Activated CD4-positive, alpha-beta T cell treated with anti-CD3 and anti-CD28 coated beads, Interleukin-2, Interleukin-6, amounts not matched to agents 100 ng/mL and 50 ng/mL, durations not matched to agents 16 hours and 8 hours (primary cell): ENCODE results near the gene RUNX1.

Experiments
- DNase-seq: peaks from one replicate; pipeline ENCODE4 v3.0.0-alpha.2; 2020

Gene RUNX1

DNA sequence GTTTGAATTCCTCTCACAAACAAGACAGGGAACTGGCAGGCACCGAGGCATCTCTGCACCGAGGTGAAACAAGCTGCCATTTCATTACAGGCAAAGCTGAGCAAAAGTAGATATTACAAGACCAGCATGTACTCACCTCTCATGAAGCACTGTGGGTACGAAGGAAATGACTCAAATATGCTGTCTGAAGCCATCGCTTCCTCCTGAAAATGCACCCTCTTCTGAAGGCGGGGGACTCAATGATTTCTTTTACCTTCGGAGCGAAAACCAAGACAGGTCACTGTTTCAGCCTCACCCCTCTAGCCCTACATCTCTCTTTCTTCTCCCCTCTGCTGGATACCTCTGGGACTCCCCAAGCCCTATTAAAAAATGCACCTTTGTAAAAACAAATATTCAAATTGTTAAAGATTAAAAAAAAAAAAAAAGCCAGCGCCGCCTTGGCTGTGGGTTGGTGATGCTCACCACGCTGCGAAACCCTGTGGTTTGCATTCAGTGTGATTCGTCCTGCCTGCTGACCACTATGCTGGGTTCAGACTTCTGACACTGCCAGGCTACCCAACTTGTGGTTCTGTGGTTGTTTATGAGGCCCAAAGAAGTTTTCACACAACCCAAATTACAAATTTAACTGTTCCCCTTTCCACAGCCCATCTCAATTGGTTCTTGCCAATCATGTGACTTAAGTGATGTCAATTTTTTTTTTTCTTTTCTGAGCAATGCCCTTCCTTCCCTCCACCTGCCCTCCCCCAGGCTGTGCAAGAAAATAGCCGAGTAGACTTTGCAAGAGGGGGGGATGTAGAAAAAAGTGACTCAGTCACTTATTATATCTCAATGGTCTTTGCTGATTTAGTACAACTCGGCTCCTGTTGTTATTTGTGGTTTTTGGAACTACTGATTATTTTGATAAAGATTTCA lies at the start of gene RUNX1:
RUNX1 (minus strand) TSS at position 597 of the 912 bp plus-strand sequence.
- peak; percentile 94 for DNase-seq

DNA sequence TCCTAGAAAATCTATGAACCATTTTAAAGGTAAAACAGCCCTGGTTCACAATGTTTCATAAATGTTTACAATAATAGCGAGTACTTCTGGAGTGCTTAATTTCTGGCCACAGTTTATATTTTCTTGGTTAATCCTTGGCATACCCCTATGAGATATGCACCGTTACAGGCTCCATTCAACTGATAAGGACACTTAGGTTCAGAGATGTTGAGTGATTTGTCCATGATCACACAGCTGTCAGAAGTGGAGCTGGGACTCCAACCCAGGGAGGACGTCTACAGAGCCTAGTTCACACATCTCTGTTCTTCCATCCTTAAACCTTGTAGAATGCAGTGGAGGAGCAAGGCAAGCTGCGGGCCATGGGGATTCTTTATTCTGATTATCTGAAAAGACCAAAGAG lies 48.4 kb upstream of the RUNX1 start:
- no peak for DNase-seq

DNA sequence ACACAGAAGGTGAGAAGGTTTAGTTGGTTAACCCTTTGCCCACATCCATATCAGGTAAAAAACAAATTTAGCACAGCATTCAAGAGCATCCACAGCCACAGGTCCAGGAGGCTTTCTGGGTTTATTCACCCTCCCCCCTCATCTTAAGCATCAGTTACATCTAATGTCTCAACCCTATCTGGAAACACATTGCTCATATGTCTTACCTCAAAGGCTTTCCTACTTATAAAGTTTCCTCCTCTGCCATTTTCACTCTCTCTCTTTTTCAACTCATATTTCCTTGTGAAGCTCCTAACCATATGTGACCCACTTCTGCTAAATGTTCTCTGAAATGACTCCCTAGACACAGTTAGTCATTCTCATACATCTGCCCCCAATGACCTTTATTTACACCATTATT lies 47.9 kb upstream of the RUNX1 start:
- peak; percentile 37 for DNase-seq

DNA sequence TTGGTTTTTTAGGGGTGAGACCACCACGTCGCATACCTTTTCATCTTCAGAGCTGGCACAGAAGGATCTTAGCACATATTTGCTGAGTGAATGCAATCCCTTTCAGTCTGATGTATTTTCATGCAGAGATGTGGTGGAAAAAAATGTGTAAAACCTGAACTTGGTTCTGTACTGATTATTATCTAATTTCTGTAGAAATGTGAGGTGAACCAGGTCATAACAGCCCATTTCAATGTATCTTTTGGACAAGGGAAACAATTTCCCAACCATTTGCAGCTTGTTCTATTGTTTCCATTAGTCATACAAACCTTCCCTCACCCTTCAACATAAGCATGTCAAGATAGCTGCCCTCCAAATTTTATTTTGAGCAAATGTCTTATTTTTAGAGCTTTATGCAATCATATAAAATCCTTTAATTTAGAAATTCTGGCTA lies 46.8 kb upstream of the RUNX1 start:
- peak; percentile 32 for DNase-seq

DNA sequence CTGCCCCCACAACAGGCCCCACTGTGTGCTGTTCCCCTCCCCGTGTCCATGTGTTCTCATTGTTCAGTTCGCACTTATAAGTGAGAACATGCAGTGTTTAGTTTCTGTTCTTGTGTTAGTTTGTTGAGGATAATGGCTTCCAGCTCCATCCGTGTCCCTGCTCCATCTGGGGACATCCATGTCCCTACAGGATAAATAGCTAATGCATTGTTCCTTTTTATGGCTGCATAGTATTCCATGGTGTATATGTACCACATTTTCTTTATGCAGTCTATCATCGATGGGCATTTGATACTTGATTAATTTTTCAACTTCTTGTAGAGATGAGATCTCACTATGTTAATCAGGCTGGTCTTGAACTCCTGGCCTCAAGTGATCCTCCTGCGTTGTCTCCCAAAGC lies 44.4 kb upstream of the RUNX1 start:
- DNase-seq = no peak

DNA sequence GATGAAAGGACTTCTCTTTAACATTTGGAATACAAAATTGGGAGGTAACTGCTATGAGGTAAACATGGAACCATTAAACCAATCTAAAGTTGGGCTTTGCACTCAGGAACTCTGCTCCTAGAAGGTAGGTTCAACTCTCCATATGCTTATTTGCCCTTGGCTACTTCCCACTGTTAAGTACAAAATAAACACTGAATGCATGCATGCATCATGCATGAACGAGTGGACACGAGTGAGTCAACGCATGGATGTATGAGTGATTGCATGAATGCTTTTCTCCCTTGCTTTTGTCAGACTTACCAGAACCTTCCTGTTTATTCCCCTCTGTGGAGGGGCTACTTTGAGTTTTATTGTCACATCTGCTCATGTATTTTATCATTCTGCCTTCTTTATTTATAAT lies 42.4 kb upstream of the RUNX1 start:
- no peak for DNase-seq

DNA sequence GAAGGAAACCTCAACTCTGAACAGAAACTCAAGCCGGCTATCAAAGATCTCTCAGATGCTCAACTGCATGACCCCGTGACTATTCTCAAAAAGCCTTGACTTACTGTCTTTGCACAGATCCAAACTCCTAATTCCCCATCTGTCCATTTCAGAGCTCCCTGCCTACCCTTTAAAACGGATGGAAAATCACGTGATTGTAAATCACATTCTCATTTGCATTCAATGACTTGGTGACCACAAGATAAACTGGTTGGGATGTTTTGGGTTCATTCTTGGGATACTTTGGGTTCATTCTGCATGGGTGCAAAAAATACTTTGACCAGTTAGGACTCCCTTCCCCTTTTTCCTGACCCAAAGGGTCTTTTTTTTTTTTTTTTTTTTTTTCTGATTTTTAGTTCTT lies 41.3 kb upstream of the RUNX1 start:
- no peak for DNase-seq

DNA sequence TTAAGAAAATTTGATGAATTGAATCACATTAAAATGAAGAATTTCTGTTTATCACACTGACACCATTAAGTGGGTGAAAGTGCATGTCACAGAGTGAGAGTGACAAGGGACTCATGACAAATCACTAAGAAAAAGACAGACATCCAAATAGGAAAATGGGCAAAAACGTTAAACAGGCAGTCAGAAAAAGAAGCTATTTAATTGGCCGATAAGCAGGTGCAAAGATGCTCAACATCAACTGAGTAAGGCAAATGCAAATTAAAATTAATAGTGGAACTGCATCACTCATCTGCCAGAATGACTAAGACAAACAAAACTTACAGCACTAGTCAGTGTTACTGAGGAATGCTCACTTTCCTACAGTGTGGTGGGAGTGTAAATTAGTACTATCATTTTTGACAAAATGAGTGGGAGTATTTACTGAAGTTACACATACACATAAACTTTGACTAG lies 39.2 kb upstream of the RUNX1 start:
- peak; percentile 63 for DNase-seq

DNA sequence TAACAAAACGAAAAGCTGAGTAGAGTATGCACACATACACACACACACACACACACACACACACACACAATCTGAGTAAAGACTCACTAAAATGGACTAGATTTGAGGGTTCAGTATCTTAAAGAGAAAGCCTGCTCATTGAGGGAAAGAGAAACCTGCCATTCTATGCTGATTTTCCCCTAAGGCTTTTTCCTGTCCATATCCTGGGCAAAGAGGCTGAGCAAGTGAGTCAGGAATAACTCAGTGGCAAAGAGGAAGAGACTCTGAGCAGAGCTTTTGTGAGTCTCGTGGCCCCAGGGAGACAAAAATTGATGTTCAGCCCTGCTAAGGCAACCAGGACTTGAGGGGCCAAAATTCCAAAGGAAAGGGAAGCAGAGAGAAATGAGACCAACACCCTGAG lies 37.3 kb upstream of the RUNX1 start:
- no peak for DNase-seq

DNA sequence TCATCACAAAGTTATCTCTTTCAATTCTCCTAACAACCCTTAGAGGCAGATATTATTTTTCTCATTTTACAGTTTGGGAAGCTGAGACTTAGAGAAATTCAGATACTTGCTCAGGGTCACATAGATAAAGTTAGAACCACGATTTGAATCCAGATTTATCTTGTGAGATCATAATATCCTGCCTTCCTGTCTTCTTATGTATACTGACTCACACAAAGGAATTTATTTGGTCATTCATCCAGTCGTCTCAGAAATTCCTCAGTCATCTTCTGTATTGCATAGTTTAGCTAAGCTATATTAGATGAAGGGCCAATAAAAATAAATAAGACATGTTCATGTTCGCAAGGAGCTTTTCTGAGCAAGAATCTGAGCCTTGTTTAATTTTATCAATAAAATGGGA lies 35.8 kb upstream of the RUNX1 start:
- no peak for DNase-seq

DNA sequence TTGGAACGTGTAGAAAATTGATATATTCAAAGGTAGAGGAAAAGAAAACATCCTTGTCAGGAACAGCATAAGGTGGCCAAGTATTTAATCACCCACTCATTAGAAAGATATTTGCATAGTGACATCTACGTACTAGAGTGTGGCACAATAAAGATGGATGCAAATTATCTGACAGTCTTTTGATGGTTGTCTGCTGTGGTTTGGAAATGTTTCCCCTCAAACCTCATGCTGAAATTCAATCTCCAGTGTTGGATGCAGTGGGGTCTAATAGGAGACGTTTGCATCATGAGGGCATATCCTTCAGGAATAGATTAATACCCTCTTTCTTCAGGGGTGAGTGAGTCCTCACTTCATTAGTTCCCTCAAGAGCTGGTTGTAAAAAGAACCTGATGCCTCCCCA lies 34.1 kb upstream of the RUNX1 start:
- no peak for DNase-seq

DNA sequence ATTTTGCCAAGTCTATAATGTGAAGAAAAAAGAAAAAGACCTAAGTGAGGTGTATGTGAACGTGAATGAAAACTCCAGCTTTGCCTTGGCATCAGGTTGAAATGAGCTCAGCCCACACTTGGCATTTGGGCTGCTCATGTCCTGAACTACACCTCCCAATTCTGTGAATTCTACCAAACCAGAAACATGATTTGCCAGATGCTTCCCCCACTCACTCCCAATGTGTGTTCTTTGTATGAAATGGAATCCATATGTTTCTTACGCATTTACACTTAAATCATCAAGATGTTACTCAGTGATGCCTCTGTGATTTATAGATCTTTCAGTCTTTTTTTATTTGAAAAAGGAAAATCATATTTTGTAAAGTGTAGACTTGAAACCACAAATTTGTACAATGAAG lies 32.8 kb upstream of the RUNX1 start:
- no peak for DNase-seq

DNA sequence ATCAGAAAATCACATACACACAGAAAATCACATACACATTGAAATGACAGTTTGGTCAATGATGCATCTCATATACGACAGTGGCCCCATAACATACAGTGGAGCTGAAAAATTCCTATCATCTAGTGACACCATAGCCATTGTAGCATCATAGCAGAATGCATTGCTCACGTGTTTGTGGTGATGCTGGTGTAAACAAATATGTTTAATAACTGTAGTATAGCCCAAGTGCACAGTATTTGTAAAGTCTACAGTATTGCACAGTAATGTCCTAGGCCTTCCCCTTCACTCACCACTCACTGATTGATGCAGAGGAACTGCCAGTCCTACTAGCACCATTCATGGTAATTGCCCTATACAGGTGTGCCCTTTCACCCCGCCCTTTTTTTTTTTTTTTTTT lies 30.1 kb upstream of the RUNX1 start:
- DNase-seq = no peak

DNA sequence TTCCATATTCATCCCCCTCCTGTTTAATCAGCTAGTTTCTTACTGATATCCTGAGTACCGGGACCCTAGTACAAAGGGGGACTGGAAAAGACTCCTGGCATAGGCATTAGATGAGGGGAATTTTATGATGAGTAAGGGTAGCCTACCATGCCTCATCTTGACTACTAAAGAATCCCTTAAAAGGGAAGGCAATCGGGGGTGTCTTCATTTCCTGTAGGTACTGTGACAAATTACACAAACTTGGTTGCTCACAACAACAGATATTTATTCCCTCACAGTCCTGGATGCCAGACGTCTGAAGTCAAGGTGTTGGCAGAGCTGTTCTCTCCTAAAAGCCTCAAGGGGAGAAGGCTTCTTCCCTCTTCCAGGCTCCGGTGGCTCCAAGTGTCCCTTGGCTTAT lies 28.9 kb upstream of the RUNX1 start:
- no peak for DNase-seq

DNA sequence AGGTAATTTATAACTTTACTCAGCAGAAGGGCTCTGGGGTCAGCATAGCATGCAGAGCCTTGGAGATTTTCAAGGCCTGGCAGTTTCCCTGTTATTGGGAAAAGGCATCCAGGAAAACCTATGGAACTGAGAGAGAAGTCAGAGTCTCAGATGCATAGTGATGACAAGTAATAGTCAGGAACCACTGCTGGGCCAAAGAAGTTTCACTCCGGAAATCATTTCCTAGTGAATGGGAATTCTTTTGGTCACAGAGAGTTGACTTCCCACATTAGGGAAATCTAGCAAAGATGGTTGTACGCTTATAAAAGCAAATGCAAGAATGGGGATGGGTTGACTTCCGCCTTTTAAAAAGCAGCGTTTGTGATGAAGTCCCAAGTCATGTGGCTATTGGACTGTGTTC lies 28.4 kb upstream of the RUNX1 start:
- DNase-seq = no peak

DNA sequence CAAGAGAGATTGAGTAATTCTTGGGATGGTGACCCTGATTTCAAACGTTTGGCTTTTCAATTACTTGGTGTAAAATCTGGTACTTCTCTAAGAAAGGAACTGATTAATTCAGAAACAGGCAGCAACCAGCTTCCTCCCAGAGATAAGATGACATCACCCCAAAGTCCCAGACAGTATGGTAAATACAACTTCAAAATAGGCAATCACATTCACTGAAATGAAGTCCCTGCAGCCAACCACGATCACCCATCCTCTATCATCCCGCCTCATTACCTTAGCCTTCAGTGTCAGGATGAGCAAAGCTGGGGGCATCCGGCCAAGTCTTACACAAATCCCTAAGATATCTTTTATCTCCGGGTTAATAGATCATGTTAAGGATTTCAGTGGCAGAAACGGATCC lies 26.4 kb upstream of the RUNX1 start:
- peak; percentile 47 for DNase-seq

DNA sequence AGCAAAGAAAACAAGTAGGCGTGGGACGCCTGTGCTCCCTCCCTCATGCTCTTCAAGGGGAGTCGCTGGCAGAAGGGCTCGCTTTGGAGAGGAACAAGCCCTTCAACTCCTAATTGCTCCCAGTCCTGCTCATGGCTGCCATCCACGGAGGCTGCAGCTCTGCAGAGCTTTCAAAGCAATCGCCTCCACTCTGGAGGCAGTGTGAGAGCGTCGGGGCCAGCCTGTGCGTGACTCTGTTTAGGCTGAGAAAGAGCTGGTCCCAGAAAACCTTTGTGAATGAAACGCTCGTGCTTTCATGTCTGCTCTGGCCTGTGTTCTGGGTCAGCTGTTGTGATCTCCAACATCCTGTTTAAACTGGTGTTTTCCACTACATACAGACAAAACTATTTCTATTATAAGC lies 23.9 kb upstream of the RUNX1 start:
- DNase-seq = no peak

DNA sequence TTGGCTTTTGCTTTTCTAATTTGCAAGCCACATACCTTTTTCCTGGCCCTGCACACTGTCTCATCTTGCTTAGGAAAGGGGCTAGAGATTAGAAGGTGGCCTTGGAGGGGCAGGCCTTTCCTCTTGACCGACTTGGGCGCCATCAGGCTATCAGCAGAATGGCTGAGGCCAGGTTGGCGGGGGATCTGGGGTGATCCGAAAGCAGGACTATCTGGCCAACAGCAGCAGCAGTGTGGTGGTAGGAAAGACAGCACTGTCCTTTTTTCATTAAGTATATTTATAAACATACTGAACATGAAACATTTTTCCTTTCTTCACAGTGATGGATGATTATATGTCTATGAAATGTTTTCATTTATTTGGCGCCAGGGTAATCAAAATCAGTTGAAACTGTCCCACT lies 23.5 kb upstream of the RUNX1 start:
- no peak for DNase-seq

DNA sequence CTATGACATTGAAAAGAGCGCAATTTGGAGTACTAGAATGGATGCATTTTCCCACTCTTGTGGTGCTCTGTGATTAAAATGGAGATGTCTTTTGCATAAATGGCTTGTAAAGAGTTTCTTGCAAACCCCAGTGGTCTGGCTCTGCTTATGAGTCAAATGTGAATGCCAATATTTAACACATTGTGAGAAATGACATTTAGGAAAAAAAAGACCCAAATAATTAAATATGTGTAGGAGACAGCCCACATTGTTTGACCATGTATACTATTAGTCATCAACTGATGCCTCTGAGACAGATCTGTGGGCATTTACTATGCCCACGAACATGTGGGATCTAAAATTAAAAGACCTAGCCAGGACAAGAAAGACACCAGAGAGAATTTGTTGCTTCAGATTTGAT lies 22.2 kb upstream of the RUNX1 start:
- no peak for DNase-seq

DNA sequence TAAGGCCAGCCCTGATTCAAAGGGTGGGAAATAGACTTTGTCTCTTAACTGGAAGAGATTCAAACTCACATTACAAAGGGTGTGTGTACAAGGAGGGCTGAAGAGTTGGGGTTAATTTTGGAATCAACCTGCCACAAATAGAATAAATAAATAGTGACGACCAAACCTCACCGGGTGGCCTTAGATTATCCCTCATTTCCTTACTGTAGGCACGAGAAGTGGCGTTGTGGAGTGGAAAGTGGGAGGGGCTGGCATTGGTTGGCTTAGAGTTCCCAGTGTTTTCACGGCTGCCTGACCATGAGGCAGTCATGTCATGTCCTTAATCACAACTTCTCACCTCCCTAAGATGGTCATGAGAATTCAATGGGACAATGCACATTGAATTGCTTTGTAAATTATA lies 21.3 kb upstream of the RUNX1 start:
- no peak for DNase-seq

DNA sequence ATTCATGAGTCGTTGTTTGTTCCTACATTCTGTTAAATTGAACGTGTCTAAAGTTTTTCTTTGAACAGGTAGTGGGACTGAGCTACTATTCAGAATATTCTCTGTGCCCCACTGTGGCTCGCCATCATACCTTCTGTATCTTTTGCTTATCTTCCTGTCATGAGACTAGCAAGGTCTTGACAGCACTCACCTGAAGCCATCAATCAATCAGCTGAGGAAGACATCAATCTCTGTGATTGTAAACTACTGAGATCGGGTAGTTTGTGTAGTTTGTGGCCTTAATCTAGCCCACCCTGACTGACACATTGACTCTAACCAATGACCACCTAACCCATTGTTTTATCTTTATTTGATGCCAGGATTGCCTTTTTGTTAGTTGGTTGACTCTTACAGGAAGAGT lies 17.7 kb upstream of the RUNX1 start:
- no peak for DNase-seq

DNA sequence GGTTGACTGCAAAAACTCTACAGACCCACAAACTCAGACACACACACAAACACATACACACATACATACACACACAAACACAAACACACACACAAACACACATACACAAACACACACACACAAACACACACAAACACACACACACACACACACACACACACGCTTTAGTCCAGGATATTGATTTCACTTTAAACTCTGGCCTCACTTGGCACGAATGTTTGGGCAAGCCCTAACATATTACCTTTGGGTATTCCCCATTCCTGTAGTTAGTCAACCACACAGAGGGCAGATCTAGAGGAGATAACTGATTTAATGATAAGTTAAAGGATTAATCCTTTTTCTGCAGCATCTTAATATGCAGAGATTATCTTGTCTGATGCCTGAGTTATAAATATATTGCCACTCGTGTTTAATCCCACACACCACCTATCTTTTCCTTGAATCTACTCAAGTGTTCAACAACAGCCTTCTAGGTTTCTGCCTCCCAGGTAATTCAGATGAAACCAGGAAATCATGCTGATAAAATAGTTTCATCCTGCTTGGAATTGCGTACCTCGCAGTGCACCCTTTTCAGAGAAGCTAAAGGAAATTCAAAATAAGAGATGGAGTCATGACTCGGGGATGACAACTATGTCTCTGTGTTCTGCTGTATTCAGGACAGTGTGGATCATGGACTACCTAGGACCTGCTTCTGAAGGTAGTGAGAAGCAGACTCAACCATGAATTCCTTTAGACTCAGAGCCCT lies 14.5 kb upstream of the RUNX1 start:
- no peak for DNase-seq

DNA sequence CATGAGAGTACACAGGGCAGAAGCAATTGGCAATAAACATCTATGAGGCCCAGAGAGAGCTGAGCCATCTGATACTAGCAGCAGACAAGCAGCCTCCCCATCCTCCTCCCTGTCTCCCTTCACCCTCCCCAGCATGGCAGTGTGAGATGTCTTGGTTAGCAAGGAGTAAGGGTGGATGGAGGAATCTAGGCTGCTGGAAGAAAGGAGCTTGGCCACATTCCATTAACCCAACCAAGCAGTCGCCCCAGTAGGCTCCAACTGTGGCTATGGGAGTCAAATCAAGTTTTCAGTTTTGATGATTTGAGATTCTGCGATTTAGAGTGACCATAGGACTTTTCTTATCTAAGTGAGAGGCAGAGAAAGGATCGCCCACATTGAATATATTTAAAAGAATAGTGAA lies 12.9 kb upstream of the RUNX1 start:
- no peak for DNase-seq

DNA sequence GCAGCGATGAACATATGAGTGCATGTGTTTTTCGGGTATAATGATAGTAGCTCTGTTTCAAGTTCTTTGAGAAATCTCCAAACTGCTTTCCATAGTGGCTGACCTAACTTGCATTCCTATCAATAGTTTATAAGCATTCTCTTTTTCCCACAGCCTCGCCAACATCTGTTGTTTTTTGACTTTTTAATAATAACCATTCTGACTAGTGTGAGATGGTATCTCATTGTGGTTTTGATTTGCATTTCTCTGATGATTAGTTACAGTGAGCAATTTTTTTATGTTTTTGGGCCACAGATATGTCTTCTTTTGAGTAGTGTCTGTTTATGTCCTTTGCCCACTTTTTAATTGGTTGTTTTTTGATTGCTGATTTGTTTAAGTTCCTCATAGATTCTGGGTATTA lies 10.6 kb upstream of the RUNX1 start:
- no peak for DNase-seq
